ENCODE measurements around the gene ST8SIA2.

ST8SIA2 gene

DNA sequence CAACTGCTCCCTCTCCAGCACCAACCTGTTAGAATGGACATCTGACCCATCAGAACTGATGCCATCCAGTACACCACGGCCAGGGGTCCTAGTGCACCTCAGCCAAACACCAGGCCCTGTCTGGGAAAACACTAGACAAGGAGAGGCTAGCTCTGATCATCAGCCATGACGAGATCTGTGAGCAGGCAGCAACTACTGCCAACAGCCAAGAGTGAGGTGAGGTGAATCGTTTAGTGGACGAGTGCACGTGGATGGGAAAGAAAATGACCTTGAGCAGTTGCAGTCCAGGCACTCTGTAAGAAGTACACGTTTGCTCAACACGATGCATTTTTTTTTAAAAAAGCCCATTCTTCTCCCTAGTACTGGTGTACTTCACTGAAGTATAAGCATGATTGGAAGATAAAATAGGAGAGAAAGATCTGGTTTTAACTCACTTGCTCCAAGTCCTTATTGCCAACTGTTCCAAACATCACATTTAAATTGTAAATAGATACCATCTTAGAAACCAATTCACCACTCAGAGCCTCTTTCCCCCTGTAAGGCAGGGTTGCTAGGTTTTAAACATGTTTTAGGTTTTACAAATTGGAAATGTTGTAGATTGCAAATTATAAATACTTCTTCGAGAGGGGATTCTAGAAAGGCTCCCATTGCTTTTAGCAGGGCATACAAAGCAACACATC is 5.7 kb downstream of the ST8SIA2 start:
- no peak for DNase-seq (ENCODE audit: low read depth)

DNA sequence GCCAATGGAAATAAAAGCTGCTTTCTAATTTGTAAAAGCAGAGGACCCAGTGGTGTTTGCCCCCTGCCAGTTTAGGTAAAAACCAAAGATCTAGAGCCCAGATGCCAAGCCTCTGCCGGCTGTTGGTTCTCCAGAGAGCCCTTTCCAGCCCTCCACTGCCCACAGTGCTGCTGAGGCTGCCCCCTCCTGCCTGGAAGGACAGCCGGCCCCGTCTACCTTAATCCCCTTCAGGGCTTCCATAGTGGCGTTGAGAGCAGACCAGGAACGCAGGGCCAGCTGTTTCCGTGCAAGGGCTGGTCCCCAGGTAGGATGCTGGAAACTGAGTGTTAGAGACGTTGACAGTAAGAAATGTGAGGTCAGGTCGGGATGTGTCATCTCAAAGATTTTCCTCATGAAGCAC is 6.9 kb downstream of the ST8SIA2 start:
- DNase-seq (ENCODE audit: low read depth): no peak

DNA sequence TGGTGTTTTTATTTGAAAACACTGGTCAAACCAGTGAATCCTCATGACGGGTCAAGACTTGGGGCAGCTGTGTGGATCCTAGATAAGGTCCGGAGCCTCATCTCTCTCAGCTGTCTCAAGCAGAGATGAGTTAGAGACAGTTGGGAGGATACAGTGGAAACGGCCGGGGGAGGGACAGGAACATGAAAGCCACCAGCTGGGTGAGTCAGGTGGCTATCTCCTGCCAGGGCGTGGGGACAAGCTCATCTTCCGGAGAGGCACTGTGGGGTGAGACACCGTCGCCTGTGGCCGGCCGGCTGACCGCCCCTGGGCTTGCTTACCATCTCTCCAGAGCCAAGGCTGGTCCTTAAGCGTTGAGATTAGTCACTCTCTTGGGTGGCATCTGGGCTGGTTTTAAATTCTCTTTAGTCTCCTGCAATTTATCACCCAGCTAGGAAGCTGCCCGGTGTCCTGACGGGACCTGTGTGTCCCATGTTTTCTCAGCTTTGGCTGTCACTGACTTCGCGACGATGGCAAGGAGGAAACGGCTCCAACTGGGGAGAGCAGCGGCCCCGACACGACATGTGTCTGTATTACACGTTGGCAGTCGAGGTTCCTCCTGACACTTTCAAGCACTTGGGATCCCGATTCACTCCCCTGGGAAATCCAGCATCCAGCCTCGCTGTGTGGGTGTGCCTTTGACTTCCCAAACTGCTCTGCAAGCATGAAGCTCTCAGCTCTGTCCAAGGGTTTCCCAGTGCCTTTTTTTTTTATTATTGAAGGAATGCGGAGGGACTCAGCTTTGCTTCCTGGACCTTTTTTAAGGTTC is 7.5 kb downstream of the ST8SIA2 start:
- no peak for DNase-seq (ENCODE audit: low read depth)

DNA sequence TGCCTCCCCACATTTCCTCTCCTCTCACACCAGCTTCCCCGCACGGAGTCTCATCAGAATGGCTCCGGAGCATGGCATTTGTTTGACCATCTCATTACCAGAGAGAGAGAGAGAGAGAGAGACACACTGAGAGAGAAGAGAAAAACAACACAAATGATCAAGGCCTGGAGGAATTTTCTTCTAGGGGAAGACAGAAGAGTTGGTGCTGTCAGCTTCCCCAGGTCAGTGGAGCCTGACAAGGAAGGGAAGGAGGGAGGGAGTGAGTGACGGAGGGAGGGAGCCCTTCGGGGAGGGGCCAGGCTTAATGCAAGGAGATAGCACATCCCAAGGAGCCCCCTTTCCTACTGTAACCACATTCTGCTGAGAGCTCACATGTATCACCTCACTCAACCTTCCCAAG is 9.1 kb downstream of the ST8SIA2 start:
- no peak for DNase-seq (ENCODE audit: low read depth)

DNA sequence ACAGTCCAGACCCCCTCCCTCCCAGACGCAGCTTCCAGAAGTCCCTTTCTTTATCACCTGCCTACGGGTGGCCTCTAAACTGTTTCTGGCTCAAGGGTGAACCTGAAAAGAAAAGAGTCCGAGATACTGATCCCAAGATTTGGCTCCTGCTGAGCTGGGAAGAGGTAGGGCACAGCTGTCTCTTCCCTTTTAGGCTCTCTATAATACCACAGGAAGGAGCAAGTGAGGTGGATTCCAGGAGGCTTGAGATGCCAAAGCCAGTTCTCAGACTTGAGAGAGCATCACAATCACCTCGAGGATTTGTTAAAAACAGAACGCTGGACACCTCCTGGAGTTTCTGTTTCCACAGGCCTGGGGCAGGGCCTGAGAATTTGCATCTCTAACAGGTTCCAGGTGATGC is 12.3 kb downstream of the ST8SIA2 start:
- DNase-seq (ENCODE audit: low read depth): no peak

DNA sequence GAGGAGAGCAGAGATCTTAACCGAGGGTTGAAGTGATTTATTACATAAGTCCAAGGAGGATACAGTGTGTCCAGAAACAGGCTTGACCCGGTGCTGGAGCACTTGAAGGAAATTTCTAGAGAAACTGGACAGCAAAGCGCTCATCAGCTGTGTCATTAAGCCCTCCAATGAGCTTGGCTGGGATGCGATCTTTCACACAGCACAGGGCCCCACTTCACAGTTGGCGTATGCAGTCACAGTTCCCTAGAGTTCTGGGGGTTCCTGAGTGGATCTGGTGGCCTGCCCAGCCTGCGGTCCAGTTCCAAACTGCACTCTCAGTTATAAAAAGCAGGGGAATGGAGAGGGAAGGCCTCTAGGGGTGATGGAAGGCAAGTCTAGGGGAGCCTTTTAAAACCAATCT is 13.6 kb downstream of the ST8SIA2 start:
- DNase-seq (ENCODE audit: low read depth): no peak

DNA sequence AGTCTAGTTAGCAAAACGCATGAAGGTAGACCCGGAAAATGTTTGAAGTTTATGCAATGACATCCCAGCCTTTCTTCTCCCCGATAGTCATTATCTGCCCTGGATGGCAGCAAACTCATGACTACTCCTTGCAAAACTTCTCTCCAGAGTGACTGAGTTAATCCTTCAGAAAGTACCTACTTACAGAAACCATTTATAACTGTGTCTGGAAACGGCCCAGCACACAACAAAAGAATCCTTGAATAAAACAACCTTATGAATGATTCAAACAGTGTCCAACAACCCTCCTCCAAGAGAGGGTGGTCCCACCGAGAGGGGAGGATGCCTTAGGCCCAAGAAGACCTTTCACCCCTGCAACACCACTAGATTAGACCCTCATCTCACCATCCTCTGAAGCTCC is 14.2 kb downstream of the ST8SIA2 start:
- no peak for DNase-seq (ENCODE audit: low read depth)

DNA sequence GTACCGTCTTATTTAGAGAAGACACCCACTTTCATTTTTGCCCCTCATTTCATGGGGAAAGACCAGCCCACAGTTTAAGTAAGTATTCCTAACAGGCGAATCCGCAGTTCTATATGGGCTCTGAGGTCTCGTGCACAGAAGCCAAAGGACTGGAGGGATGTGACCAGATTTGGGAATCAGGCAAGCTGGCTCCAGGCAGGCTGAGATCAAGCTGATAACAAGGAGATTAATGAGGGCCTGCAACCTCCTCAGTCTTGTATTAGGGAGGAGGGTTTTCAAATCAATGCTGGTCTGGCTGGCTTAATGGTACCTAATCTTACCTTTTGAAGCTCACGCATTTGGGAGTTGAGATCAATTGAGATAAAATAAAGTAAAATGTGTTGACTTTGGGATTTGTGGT is 15.3 kb downstream of the ST8SIA2 start:
- no peak for DNase-seq (ENCODE audit: low read depth)

DNA sequence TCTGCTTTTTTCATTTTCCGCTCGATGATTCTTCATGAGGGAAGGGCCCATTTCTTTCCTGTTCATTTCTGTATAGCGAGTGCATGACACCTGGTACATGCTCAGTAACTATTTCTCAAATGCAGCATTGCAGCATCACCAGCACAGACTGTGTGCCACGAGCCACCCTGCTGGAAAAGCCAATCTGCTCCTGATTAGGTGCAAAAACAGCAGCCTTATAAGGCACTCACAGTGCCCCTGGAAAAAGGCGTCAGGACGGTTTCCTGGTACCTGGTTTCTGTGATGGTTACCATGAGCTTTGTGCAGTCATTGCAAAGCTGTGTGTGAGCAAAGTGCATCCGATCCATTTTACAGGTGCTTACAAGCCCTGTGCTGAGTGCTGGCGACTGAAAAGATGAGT is 15.8 kb downstream of the ST8SIA2 start:
- no peak for DNase-seq (ENCODE audit: low read depth)

DNA sequence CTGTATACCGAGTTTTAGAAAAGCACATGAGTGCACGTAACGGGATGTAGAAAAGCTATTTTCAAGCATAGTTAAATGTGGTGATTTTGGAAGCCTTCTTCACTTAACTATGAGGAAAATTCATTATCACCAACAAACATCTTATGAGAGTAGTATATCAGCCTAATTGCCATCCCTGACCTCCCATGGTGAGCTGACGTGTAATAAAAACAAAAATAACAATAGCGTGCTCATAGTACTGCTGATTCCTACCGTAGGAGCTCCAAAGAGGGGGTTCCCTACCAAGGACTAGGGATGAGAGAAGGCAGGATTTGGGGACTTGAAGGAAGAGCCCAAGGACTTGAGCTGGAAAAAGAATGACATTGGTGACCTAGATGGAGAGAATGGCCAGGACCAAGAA is 16.9 kb downstream of the ST8SIA2 start:
- no peak for DNase-seq (ENCODE audit: low read depth)

DNA sequence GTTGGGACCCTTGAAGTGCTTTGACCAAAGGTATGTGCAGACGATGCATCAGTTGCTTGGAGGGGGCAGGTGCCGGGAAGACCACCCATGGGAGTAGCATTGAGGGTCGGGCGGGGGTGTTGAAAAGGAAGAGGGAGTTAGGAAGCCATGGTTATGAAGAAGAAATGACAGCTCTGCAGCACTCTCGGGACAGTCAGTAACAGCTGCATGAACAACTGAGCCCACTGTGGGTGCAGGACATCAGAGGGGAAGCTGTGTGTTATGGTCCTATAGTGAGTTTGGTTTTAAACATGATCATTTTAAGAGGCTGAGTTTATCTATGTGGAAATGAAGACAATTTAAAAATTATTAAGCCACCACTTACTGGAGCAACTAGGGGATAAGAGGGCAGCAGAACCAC is 17.6 kb downstream of the ST8SIA2 start:
- no peak for DNase-seq (ENCODE audit: low read depth)

DNA sequence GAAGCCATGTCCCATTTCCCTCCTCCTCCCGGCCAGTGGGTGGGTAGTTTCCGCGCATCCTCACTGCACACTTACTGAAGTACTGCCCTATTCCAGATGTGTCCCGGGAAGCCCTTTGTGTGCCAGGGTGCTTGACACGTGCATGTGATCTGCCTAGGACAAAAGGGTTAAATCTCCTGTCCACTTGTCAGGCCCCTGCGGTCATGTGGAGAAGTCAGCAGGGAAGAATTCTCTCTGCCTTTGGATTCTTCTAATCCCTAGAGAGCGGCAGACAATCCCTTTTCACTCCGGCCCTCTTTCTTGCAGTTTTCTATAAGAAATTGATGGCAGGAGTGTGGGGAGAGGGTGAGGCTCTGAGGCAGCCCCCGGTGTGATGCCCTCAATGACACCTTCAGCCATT is 19.8 kb downstream of the ST8SIA2 start:
- no peak for DNase-seq (ENCODE audit: low read depth)

DNA sequence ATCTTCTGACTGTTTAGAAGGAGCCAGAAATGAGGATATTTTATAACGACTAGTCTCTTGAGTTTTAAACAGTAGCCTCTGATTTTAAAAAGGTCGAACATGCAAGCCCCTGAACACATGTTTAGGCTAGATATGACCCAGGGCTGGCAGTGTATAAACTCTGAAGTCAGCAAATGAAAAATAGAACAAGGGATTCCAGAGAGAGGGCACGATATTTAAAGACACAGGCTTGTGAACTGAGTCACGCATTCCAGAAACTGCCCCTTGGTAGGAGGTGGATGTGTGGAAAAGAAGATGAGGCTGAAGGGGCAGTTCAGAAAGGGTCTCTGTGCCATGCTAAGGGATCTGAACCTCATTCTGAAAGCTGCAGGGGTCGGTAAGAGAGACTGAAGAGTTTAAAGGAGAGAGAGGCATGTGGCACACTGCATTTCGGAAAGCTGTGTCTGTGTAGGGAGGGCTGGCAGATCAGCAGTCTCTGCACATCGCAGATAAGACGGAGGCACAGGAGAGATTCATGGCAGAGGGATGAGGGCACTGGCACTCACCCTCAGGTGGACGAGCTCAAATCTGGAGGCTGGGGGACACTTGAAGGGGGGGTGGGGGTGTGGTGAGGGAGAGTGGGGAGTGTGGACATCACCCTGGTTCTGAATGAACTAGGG is 22.1 kb downstream of the ST8SIA2 start:
- DNase-seq (ENCODE audit: low read depth): no peak

DNA sequence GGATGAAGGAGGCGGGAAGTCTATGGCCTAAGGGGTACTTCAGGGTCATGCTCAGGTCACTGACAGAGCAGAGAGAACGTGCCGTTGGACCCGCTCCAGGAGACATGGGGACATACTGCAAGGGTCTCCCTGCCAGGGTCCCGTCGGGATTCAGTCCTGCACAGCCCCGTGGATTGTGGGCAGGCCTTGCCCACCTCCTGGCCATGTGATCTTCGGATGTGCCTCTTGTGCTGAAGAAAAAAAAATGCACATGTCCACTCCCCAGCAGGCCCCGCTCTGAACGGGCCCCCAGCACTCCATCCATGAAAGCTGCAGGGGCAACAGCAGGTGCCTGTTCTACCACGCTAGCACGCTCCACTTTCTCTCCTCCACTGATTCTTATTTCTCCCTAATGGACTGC is 22.9 kb downstream of the ST8SIA2 start:
- DNase-seq (ENCODE audit: low read depth): no peak

DNA sequence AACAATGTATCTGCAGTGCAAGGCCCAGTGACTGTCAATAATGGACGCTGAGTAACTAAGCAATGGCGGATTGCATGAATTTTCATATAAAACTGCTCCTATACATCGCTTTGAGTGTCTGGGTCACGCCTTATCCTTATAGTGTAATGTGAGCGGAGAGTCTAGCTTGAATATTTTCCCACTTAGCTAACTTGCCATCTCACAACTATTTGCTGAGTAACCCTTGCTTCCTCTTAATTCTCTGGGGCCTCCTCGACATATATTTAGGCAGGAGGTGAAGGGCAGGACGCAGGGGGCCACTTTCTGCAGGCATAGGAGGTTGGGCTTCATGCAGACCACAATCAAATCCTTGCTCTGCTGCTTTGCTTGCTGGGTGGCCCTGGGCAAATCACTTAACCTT is 24.0 kb downstream of the ST8SIA2 start:
- no peak for DNase-seq (ENCODE audit: low read depth)

DNA sequence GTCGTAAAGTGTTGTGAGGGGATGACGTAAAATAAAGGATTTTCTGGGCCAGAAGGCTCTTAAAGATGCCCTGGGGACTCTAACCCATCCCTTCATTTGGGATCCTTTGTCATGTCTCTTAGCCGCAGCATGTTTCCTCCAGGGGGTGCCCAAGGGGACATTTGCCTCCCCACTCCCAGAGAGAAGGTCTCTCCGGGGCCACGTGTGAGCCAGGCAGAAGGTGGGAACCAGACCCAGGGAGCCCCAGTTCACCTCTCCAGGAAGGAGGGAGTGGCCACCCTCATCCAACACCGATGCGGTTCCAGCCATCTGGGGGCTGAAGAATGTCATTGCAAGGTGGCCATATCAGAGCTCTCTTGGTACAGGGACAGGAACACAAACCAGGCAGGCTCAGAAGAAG is 25.2 kb downstream of the ST8SIA2 start:
- no peak for DNase-seq (ENCODE audit: low read depth)

DNA sequence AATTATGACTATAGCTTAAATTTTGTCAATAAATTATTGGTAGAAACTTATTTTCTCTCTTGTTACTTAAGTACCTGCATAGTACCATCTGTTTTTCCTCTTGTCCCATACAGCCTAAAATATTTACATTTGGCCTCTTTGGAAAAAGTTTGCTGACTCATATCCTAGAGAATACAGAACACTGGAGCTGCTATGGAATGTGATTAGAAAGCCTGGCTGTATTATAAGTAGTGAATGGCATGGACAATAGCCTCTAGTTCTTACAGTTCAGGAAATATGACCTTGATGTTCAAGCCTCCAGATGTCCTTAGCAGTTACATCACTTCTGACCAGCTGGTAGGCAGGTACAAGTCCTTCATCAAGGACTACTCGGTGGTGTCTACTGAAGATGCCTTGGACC is 28.3 kb downstream of the ST8SIA2 start:
- no peak for DNase-seq (ENCODE audit: low read depth)

DNA sequence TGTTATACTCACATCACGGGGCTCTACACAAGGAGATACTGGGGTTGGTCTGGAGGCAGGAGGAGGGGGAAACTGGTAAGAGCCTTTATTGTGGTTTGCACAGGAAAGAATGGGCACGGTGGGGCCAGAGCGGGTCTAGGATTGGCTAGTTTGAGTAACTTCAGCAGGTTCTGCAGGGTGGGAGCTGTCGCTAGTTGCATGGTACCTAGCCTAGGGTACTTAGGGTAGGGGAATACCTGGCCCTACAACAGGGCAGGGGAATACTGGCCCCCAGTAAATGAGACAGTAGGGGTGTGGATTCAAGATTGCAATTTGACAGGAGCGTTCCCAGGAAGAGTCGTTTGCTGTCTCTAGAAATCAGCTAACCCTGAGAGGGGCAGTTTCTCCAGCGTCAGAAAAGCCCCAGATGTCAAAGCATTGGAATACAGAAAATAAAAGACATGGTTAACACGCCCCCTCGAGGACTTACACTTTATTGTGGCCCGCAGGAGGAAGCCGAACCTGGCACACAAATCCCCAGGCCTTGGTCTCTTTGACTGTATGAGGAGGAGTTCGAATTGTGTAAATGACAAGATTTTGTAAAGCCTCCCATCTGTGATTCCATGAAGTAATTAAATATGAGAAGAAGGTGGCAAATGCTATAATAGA is 32.0 kb downstream of the ST8SIA2 start:
- DNase-seq (ENCODE audit: low read depth): no peak

DNA sequence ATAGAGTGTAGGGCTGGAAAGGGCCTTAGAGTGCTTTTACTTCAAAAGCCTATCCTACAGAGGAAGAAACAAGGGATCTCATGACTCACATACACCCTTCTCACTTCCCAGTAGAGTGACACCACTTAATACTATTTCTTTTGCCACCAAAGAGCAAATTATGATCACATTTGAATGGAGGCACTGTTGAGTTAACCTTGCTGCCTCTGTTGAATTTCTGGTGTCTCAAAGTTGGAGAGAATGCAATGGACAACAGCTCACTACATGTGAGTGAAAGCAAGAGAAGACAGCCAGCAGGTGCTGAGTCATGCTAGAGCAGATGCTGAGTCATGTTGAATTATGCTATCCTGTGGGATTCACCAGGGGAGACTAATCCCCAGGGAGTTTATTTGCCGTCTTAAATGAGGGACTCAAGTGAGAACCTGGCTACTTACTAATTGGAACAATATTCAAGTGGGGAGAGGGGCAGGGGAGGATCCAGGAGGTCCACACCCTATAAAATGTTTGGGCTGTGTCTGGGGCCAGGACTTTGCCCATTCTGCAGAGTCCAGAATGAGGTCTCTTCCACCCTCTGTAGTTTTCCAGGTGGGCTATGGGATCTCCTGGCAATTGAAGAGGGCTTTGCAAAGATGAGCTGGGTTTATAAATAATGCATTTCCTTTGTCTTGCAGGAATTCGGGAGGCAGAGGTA is 35.8 kb downstream of the ST8SIA2 start:
- DNase-seq (ENCODE audit: low read depth): no peak

DNA sequence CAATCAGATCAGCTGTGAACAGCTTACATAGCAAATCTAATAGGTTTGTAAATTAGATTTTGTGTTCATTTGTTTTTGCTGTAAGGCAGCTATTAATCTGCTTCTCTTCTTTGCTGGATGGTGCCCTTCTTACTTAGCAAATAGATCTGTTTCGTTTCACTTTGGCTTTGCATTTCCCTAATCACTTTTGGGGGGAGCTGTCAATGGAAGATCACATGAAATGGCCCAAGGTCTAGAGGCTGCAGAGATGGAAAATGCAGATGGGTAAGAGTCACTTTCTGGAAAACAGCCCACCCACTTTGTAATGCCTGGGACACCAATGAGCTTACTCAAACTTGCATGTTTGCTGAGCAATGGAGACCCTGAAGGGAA is 36.4 kb downstream of the ST8SIA2 start:
- DNase-seq (ENCODE audit: low read depth): no peak

DNA sequence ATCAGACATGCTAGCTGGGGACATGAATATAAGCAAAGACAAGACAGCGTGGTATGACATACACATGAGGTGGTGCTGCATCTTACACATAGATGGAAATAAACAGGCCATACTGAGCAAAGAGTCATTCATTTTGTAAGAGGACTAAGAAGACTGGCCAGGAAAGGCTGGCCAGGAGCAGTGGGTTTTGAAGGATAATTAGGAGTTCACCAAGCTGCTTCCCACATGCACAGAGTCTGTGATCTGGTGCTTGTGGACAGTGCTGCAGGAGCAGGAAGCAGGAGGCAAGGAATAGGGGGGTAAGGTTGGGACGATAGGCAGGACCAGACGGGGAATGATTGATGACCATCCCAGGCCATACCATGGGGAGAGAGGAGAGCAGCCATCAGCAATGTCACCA is 41.5 kb downstream of the ST8SIA2 start:
- no peak for DNase-seq (ENCODE audit: low read depth)

DNA sequence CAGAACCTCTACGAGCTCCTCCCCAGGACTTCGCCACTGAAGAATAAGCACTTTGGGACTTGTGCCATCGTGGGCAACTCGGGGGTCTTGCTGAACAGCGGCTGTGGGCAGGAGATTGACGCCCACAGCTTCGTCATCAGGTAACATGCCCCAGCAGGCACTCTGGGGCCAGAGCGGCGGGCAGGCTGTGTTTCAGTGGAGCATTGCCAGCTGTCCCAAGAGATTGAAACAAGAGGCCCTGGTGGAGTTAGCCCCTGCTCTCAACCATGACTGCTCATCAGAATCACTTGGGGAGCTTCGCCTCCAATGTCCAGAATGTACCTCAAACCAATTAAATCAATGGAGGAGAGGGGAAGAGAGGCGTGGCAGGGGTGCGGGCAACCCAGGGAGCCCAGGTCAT is 44.8 kb downstream of the ST8SIA2 start:
- DNase-seq (ENCODE audit: low read depth): no peak
